Uterus (tissue), 2 donors: ENCODE measurements around the gene SMOC2.

Experiments
- CTCF ChIP-seq, 4 experiments: fragments of 200-600 bp in 2 of 4; fragments of 450-650 bp in 2 of 4; sonication (generic) in 2 of 4; IDR thresholded peaks; one replicate each; pipeline ENCODE4 v1.5.1; 2016 to 2019; ENCODE audit warnings: antibody characterized with exemption in 4 of 4, mild to moderate bottlenecking in 2 of 4, moderate library complexity in 1 of 4
- POLR2A ChIP-seq, 2 donors: fragments of 450-650 bp; IDR thresholded peaks; one replicate each; pipeline ENCODE4 v1.6.1; 2016; ENCODE audit warnings: antibody characterized with exemption in 2 of 2, mild to moderate bottlenecking in 1 of 2, moderate library complexity in 1 of 2

DNA sequence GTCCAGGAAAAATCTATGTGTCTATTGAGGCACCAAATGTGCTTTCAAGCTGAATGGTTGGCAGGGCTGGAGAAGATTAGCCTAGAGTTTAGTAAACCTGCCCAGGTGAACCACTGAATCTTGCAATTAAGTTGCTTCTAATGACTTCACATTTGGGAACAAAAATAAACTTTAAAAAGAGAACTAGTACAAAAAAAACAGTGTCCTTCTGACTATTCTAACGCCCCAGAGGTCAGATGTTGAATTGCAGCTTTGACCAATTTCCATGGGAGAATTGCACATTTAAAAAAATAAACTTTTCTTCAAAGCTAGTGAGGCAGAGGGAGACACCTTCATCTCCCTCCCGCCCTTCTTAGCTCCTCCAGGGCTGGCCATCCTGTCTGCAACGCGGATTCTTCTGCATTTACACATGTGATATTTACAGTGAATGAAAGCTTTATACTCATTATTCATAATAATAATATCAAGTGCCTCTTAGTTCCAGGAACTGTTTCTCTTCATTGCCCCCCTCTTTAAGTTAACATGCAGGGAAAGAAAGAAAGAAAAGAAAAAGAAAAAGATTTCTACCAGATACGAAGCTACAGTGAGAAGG, 270.2 kb downstream of the SMOC2 start:
- peak; percentile 9 to 51 (median 22) for TF ChIP-seq CTCF (IDR thresholded peaks at IDR 0.05)
- no peak for TF ChIP-seq POLR2A (IDR thresholded peaks at IDR 0.05)
